ENCODE measurements around the gene CHGA. TPM values are rescaled to one million over a fixed set of nuclear protein-coding genes. Genes with fewer than 3 reads are reported as not detected.

Gene CHGA
- polyA plus RNA-seq, 2 of the 4 experiments (the other 2 are of a cell fraction): 0.32 to 0.70 TPM

DNA sequence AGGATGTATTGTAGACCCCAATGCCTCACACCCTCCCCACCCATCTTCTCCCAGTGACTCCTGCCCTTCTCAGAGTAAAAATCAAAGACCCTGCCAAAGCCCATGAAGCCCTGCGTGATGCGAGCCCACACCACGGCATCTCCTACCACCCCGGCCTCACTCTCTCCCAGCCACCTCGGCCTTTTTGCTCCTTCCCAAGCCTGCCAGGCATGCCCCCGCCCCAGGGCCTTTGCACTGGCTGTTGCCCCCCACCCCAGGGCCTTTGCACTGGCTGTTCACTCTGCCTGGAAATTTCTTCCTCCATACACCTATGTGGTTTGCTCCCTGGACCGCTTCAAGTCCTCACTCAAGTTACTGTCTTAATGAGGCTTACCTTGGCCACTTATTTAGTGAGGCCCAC is 5.0 kb upstream of the CHGA start:
- WGBS (ENCODE audit: missing lambda C conversion rate): 48% methylated on average over 7 of the region's 7 CpGs
- ChIA-PET CTCF (no interaction called here), POLR2A (no interaction called here)
- Histone ChIP-seq H3K4me1 (peaks cover 5% of the 10 kb centered on the region; the same call in 2 of the 3 replicates), H3K4me3 (no peak overlapping the region), H3K27ac (no peak overlapping the region), H3K9me3 (no peaks in the 10 kb centered on the region), H3K4me2 (no peak overlapping the region)
- ATAC-seq: no peak
- DNase-seq (ENCODE audit: low read depth in 1 of 2, low spot score in 1 of 2): no peak
- no peak for FAIRE-seq
- TF ChIP-seq, protein P1, sequence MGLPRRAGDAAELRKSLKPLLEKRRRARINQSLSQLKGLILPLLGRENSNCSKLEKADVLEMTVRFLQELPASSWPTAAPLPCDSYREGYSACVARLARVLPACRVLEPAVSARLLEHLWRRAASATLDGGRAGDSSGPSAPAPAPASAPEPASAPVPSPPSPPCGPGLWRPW (IDR thresholded peaks at IDR 0.05): no peak
- no peak for TF ChIP-seq KDM1A (IDR thresholded peaks at IDR 0.05; ENCODE audit: low read depth)
- no peak for TF ChIP-seq CBX2 (IDR thresholded peaks at IDR 0.05; ENCODE audit: borderline replicate concordance, low read depth)
- TF ChIP-seq ZSCAN20 (CRISPR knock-in tag; IDR thresholded peaks at IDR 0.05): no peak
- no peak for TF ChIP-seq RNF2 (IDR thresholded peaks at IDR 0.05; ENCODE audit: borderline replicate concordance, low read depth)
- no peak for TF ChIP-seq CHD2 (IDR thresholded peaks at IDR 0.05; ENCODE audit: low read length, partially characterized antibody)
- TF ChIP-seq, protein P2, sequence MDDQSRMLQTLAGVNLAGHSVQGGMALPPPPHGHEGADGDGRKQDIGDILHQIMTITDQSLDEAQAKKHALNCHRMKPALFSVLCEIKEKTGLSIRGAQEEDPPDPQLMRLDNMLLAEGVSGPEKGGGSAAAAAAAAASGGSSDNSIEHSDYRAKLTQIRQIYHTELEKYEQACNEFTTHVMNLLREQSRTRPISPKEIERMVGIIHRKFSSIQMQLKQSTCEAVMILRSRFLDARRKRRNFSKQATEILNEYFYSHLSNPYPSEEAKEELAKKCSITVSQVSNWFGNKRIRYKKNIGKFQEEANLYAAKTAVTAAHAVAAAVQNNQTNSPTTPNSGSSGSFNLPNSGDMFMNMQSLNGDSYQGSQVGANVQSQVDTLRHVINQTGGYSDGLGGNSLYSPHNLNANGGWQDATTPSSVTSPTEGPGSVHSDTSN (IDR thresholded peaks at IDR 0.05): no peak
- TF ChIP-seq, protein P3, sequence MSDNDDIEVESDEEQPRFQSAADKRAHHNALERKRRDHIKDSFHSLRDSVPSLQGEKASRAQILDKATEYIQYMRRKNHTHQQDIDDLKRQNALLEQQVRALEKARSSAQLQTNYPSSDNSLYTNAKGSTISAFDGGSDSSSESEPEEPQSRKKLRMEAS (IDR thresholded peaks at IDR 0.05): no peak
- no peak for TF ChIP-seq FOSL2 (IDR thresholded peaks at IDR 0.05)
- TF ChIP-seq FOSL2 (CRISPR knock-in tag; IDR thresholded peaks at IDR 0.05): no peak
- TF ChIP-seq JUNB (IDR thresholded peaks at IDR 0.05): no peak
- TF ChIP-seq RFX5 (IDR thresholded peaks at IDR 0.05): no peak
- no peak for TF ChIP-seq HDAC2 (IDR thresholded peaks at IDR 0.05)
- TF ChIP-seq HEYL (CRISPR knock-in tag; IDR thresholded peaks at IDR 0.05): no peak
- TF ChIP-seq FOSB (CRISPR knock-in tag; IDR thresholded peaks at IDR 0.05): no peak

DNA sequence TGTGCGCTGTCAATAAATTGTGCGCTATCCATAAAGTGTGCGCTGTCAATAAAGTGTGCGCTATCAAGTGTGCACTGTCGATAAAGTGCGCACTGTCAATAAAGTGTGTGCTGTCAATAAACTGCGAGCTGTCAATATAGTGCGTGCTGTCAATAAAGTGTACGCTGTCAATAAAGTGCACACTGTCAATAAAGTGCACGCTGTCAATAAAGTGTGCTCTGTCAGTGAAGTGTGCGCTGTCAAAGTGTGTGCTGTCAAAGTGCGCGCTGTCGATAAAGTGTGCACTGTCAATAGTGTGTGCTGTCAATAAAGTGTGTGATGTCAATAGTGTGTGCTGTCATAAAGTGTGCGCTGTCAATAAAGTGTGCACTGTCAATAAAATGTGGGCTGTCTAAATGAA is 2.9 kb upstream of the CHGA start:
- POLR2A ChIA-PET: no interaction called here
- DNase-seq (ENCODE audit: low read depth in 1 of 2, low spot score in 1 of 2) (no peak), ATAC-seq (no peak), FAIRE-seq (no peak)
- Histone ChIP-seq H3K4me3 (no peak overlapping the region), H3K9me3 (no peaks in the 10 kb centered on the region), H3K4me2 (no peak overlapping the region), H3K27ac (no peak overlapping the region), H3K4me1 (peaks cover 9% of the 10 kb centered on the region; the same call in 2 of the 3 replicates)
- no peak for TF ChIP-seq EHF (CRISPR knock-in tag; IDR thresholded peaks at IDR 0.05)
- no peak for TF ChIP-seq MAZ (IDR thresholded peaks at IDR 0.05; ENCODE audit: borderline replicate concordance, low read depth, low read length)
- no peak for TF ChIP-seq ESRRA (IDR thresholded peaks at IDR 0.05; ENCODE audit: borderline replicate concordance, low read length)
- TF ChIP-seq CEBPB (IDR thresholded peaks at IDR 0.05): no peak
- TF ChIP-seq ZSCAN20 (CRISPR knock-in tag; IDR thresholded peaks at IDR 0.05): no peak
- TF ChIP-seq, protein P4, sequence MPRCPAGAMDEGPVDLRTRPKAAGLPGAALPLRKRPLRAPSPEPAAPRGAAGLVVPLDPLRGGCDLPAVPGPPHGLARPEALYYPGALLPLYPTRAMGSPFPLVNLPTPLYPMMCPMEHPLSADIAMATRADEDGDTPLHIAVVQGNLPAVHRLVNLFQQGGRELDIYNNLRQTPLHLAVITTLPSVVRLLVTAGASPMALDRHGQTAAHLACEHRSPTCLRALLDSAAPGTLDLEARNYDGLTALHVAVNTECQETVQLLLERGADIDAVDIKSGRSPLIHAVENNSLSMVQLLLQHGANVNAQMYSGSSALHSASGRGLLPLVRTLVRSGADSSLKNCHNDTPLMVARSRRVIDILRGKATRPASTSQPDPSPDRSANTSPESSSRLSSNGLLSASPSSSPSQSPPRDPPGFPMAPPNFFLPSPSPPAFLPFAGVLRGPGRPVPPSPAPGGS (IDR thresholded peaks at IDR 0.05): no peak
- no peak for TF ChIP-seq CBX2 (IDR thresholded peaks at IDR 0.05; ENCODE audit: borderline replicate concordance, low read depth)
- no peak for TF ChIP-seq MYC (IDR thresholded peaks at IDR 0.05; ENCODE audit: borderline replicate concordance, low read length)
- TF ChIP-seq, protein P2 (IDR thresholded peaks at IDR 0.05): no peak
- no peak for TF ChIP-seq TP53 (CRISPR knock-in tag; IDR thresholded peaks at IDR 0.05)
- TF ChIP-seq, protein P3 (IDR thresholded peaks at IDR 0.05): no peak
- TF ChIP-seq ZC3H11A (IDR thresholded peaks at IDR 0.05): no peak
- WGBS (ENCODE audit: missing lambda C conversion rate): 88% methylated on average over 15 of the region's 15 CpGs
- CTCF ChIA-PET: no interaction called here
